ENCODE measurements around the gene TARBP1.

Gene TARBP1

DNA sequence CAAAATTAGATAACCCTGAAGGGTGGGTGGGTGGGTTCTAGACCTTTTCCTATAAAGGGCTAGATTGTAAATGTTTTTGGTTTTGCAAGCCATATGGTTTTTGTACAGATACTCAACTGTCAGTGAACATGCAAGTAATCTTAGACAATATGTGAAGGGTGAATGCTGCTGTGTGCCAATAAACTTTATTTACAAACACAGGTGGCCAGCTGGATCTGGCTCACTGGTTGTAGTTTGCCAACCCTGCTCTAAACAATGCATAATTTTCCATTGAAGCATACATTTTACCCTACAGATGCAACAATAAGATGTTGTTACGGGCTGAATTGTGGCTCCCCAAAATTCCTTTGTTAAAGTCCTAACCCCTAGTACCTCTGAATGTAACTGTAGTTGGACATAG lies 18.6 kb upstream of the TARBP1 start:
- no peak overlapping the region for H3K4me3 ChIP-seq (ENCODE audit: control insufficient read depth, low read depth, low read length)
- DNase-seq (ENCODE audit: low read depth): no peak
- TF ChIP-seq, protein P1, sequence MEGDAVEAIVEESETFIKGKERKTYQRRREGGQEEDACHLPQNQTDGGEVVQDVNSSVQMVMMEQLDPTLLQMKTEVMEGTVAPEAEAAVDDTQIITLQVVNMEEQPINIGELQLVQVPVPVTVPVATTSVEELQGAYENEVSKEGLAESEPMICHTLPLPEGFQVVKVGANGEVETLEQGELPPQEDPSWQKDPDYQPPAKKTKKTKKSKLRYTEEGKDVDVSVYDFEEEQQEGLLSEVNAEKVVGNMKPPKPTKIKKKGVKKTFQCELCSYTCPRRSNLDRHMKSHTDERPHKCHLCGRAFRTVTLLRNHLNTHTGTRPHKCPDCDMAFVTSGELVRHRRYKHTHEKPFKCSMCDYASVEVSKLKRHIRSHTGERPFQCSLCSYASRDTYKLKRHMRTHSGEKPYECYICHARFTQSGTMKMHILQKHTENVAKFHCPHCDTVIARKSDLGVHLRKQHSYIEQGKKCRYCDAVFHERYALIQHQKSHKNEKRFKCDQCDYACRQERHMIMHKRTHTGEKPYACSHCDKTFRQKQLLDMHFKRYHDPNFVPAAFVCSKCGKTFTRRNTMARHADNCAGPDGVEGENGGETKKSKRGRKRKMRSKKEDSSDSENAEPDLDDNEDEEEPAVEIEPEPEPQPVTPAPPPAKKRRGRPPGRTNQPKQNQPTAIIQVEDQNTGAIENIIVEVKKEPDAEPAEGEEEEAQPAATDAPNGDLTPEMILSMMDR (IDR thresholded peaks at IDR 0.05; ENCODE audit: control insufficient read depth, insufficient read depth, low read depth, low read length, missing control alignments): no peak

DNA sequence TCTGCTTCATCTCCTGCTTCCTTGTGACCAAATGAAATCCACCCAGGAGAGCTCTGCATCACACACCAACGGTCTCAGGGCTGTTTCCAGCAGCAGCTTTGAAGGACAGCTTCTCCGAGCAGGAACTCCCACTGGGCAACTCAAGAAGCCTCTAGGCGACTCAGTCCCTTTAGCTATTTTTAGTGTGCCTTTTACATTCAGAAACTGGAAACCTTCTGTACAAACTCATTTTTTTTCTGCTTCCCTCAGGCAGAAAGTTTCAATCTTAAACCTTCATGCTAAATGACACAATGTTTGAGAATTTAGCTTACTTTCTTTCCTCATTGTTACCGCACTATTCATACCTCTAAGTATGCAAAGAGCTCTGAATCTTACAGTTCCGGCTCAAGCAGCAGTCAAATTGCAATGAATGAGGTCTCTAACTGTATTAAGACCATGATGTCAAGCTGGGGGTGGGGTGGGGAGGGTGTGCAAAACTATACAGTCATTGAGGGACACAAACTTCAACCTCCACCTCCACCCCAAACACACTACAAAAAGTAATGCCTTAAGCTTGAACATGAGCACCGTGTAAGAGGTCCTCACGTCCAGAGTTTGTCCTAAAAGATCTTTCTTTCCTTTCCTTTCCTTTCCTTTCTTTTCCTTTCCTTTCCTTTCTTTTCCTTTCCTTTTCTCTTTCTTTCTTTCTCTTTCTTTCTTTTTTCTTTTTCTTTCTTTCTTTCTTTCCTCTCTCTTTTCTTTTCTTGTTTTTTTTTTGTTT lies 16.4 kb upstream of the TARBP1 start:
- peak; percentile 66 for DNase-seq (ENCODE audit: low read depth)
- TF ChIP-seq, protein P1 (IDR thresholded peaks at IDR 0.05; ENCODE audit: control insufficient read depth, insufficient read depth, low read depth, low read length, missing control alignments): no peak
- H3K4me3 ChIP-seq (ENCODE audit: control insufficient read depth, low read depth, low read length): peak overlapping the region; percentile 25

- no peak for DNase-seq (ENCODE audit: low read depth)
Observed at GRCh38 chr1:234494049-234494448, 15.1 kb upstream of the TARBP1 start.

DNA sequence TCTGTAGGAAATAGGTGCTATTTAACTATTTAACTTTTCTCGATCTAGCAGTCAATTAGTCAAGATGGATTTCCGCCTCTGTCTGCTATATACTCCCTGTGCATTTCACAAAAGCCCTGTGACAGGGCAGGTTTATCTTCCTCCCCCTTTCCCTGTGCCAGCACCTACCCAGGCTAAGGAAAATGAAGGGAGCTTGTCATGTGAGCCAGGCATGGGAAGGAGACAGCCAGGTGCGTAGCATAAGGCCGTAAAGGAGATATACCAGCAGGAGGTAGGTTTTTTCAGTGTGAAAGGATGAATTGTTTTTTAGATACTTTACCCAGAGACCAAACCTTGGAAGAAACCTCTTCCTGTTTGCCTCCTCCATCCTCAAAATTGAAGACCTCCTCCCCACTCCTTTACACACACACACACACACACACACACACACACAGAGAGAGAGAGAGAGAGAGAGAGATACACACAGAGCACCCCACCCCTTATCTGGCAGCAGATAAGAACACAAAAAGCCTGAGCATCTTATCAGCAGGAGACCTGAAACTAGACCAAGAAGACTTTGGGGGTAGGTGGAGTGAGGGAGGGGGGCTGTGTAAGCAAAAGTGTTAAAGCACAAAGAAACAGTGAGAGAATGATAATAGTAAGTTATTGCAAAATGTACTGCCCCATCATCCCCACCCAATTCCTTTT lies 12.0 kb upstream of the TARBP1 start:
- TF ChIP-seq, protein P1 (IDR thresholded peaks at IDR 0.05; ENCODE audit: control insufficient read depth, insufficient read depth, low read depth, low read length, missing control alignments): no peak
- no peak for DNase-seq (ENCODE audit: low read depth)
- no peak overlapping the region for H3K4me3 ChIP-seq (ENCODE audit: control insufficient read depth, low read depth, low read length)

More at GRCh38 chr1:234494049-234494448, 15.1 kb upstream of the TARBP1 start:
- TF ChIP-seq, protein P1 (IDR thresholded peaks at IDR 0.05; ENCODE audit: control insufficient read depth, insufficient read depth, low read depth, low read length, missing control alignments): no peak
- no peak overlapping the region for H3K4me3 ChIP-seq (ENCODE audit: control insufficient read depth, low read depth, low read length)

- no peak overlapping the region for H3K4me3 ChIP-seq (ENCODE audit: control insufficient read depth, low read depth, low read length)
- TF ChIP-seq, protein P1 (IDR thresholded peaks at IDR 0.05; ENCODE audit: control insufficient read depth, insufficient read depth, low read depth, low read length, missing control alignments): no peak
- no peak for DNase-seq (ENCODE audit: low read depth)
Observed at GRCh38 chr1:234489698-234490077, 10.7 kb upstream of the TARBP1 start.

DNA sequence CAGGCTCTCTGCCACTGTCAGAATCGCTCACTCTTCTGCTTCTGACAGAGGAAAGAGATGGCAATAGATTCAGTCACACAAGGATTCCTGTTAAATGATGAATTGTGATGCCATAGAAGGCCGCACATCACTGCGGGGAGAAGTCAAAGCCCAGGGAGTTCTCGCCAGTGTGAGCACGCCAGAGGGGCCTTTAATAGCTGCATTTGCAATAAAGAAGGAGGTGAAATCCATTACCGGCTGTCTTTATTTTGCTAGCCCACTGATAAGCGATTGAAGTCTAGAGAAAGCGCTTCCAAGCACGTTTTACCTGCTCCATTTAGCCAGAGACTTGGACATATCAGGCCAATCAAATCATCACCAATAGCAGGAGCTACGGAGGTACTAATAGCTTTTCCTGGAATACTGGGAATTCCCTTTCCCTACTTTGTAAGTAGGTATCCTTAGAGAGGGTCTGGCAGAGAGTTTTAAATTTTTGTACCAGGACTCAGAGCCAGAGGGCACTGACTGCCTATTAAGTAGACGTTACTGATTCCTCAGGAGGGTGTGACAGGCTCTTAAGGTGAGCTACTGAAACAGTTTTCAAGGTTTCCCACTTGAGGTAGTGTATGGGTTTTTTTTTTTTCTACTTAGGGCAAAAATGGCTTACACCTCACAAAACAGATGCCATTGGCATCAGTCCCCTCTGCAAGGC lies 10.2 kb upstream of the TARBP1 start:
- TF ChIP-seq, protein P1 (IDR thresholded peaks at IDR 0.05; ENCODE audit: control insufficient read depth, insufficient read depth, low read depth, low read length, missing control alignments): no peak
- H3K4me3 ChIP-seq (ENCODE audit: control insufficient read depth, low read depth, low read length): no peak overlapping the region
- no peak for DNase-seq (ENCODE audit: low read depth)
